ENCODE data around the gene TNFSF18.

DNA sequence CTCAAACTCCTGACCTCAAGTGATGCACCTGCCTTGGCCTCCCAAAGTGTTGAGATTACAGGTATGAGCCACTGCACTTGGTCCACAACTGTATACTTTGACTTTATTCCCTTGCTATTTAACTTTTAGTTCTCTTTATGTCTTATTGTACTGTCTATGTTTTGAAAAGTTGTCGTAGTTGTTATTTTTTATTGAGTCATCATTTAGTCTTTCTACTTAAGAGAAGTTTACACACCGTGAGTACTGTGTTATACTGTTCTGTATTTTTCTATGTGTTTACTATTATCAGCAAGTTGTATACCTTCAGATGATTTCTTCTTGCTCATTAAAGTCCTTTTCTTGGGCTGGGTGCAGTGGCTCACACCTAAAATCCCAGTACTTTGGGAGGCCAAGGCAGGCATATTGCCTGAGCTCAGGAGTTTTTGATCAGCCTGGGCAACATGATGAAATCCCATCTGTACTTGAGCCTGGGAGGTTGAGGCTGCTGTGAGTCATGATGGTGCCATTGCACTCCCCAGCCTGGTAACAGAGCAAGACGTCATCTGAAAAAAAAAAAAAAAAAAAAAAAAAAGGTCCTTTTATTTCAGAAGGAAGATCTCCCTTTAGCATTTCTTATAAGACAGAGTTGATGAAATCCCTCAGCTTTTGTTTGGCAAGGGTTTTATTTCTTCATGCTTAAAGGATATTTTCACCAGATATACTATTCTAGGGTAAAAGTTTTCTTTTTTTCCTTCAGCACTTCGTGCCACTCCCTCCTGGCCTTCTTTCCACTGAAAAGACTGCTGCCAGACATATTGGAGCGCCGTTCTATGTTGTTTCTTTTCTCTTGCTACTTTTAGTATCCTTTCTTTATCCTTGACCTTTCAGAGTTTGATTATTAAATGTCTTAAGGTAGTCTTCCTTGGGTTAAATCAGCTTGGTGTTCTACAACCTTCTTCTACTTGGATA lies 47.6 kb downstream of the TNFSF18 start:
- TF ChIP-seq NR2F2 (IDR thresholded peaks at IDR 0.05) (no peak), RAD21 (IDR thresholded peaks at IDR 0.05) (no peak), YY1 (IDR thresholded peaks at IDR 0.05) (no peak), TAF1 (conservative IDR thresholded peaks at IDR 0.05) (no peak), RXRA (IDR thresholded peaks at IDR 0.05) (no peak)
- TF ChIP-seq, protein P1, sequence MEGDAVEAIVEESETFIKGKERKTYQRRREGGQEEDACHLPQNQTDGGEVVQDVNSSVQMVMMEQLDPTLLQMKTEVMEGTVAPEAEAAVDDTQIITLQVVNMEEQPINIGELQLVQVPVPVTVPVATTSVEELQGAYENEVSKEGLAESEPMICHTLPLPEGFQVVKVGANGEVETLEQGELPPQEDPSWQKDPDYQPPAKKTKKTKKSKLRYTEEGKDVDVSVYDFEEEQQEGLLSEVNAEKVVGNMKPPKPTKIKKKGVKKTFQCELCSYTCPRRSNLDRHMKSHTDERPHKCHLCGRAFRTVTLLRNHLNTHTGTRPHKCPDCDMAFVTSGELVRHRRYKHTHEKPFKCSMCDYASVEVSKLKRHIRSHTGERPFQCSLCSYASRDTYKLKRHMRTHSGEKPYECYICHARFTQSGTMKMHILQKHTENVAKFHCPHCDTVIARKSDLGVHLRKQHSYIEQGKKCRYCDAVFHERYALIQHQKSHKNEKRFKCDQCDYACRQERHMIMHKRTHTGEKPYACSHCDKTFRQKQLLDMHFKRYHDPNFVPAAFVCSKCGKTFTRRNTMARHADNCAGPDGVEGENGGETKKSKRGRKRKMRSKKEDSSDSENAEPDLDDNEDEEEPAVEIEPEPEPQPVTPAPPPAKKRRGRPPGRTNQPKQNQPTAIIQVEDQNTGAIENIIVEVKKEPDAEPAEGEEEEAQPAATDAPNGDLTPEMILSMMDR (IDR thresholded peaks at IDR 0.05; ENCODE audit: low read depth, low read length, missing input control), result no peak
- TF ChIP-seq, protein P2, sequence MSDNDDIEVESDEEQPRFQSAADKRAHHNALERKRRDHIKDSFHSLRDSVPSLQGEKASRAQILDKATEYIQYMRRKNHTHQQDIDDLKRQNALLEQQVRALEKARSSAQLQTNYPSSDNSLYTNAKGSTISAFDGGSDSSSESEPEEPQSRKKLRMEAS (IDR thresholded peaks at IDR 0.05), result no peak
